ENCODE results near the gene OR10A3. TPM values are rescaled to one million over a fixed set of nuclear protein-coding genes. Genes with fewer than 3 reads are reported as not detected.

The OR10A3 gene
- total and polyA plus RNA-seq, 2 of the 8 experiments (the other 6 are each of a cell fraction or from before 2014, with no cell fraction given), result not detected

GRCh38 chr11:7898666-7899283 lies 42.7 kb downstream of the OR10A3 start:
- Histone ChIP-seq H2AK5ac (ENCODE audit: low read depth, low read length) (no peak overlapping the region), H3K27ac (ENCODE audit: low read depth, low read length) (no peak overlapping the region)

More at GRCh38 chr11:7898666-7899283, 42.7 kb downstream of the OR10A3 start:
- Histone ChIP-seq H2BK12ac (ENCODE audit: low read depth, low read length) (no peak overlapping the region), H2BK5ac (ENCODE audit: low read depth, low read length) (no peak overlapping the region), H4K91ac (replicated peaks; ENCODE audit: insufficient read length, low read length) (no peak overlapping the region), H3K27me3 (replicated peaks in 1 of 4; ENCODE audit: control insufficient read depth in 3 of 4, extremely low read depth in 1 of 4, insufficient read depth in 3 of 4, low read length in 3 of 4) (peaks cover 0 to 1% (median 0%) of the 10 kb centered on the region in 4 experiments; a peak in 2 of 7 replicates), H4K5ac (ENCODE audit: insufficient read length, low read depth, low read length) (no peak overlapping the region), H2AFZ (ENCODE audit: low read length) (no peak overlapping the region), H3K79me1 (ENCODE audit: low read depth, low read length) (no peaks in the 10 kb centered on the region), H3K18ac (ENCODE audit: extremely low read depth, low read length) (no peak overlapping the region), H3K79me2 (ENCODE audit: control insufficient read depth in 1 of 2, insufficient read depth in 2 of 2, low read length in 2 of 2) (no peaks in the 10 kb centered on the region), H3K4me3 (ENCODE audit: extremely low read depth in 1 of 4, insufficient read depth in 2 of 4, low read depth in 3 of 4, low read length in 4 of 4) (no peak overlapping the region), H4K20me1 (replicated peaks in 1 of 2; ENCODE audit: control insufficient read depth in 1 of 2, insufficient read depth in 2 of 2, low read length in 2 of 2) (no peaks in the 10 kb centered on the region), H2BK120ac (replicated peaks; ENCODE audit: low read depth, low read length) (no peak overlapping the region), H3K23me2 (ENCODE audit: low read depth, low read length) (no peaks in the 10 kb centered on the region; the same call in 1 of the 2 replicates), H3K36me3 (ENCODE audit: control insufficient read depth in 2 of 4, insufficient read depth in 4 of 4, low read length in 3 of 4) (peaks cover 0 to 8% (median 2%) of the 10 kb centered on the region in 4 experiments; a peak in 2 of 8 replicates), H3K4me2 (ENCODE audit: insufficient read depth in 1 of 2, low read depth in 2 of 2, low read length in 2 of 2) (no peak overlapping the region), H3K9me3 (ENCODE audit: insufficient read depth in 2 of 2, low read depth in 1 of 2, low read length in 1 of 2) (no peaks in the 10 kb centered on the region), H4K8ac (ENCODE audit: extremely low read depth, insufficient read depth, low read length) (no peak overlapping the region), H3K9ac (replicated peaks in 1 of 4; ENCODE audit: extremely low read depth in 1 of 4, low read depth in 3 of 4, low read length in 3 of 4) (no peak overlapping the region), H3K4me1 (replicated peaks in 1 of 4; ENCODE audit: control insufficient read depth in 3 of 4, insufficient read depth in 4 of 4, low read length in 3 of 4) (peaks cover 0 to 2% (median under 1%) of the 10 kb centered on the region in 4 experiments; a peak in 1 of 7 replicates), H3K23ac (ENCODE audit: insufficient read length) (no peak overlapping the region), H2BK20ac (ENCODE audit: low read length) (no peak overlapping the region), H3K4ac (replicated peaks; ENCODE audit: insufficient read length, low read depth, low read length) (no peak overlapping the region), H3K56ac (replicated peaks; ENCODE audit: insufficient read length, low read depth, low read length) (no peak overlapping the region), H2BK15ac (ENCODE audit: low read length) (no peak overlapping the region), H3K14ac (ENCODE audit: insufficient read length) (no peak overlapping the region)
- DNase-seq (ENCODE audit: low read depth in 1 of 2, low spot score in 2 of 2) (no peak), FAIRE-seq (no peak)
- CTCF ChIA-PET (ENCODE audit: partially characterized antibody), result interaction anchor here (1.4 kb wide), 2 partner anchors 12 to 76 kb away, joined by 5 read pairs; no protein-coding TSS in a partner anchor
- no peak for TF ChIP-seq POLR2A (IDR thresholded peaks at IDR 0.05; ENCODE audit: control extremely low read depth in 1 of 2, low read depth in 2 of 2, low read length in 2 of 2)
- TF ChIP-seq SIX5 (IDR thresholded peaks at IDR 0.05; ENCODE audit: low read depth, low read length), result no peak
- TF ChIP-seq CBX5 (IDR thresholded peaks at IDR 0.05; ENCODE audit: low read depth, low read length), result no peak
- no peak for TF ChIP-seq TCF12 (IDR thresholded peaks at IDR 0.05; ENCODE audit: low read depth, low read length)
- no peak for TF ChIP-seq TAF7 (optimal IDR thresholded peaks at IDR 0.05; ENCODE audit: borderline replicate concordance, low read depth, low read length)
- no peak for TF ChIP-seq USF2 (IDR thresholded peaks at IDR 0.05; ENCODE audit: low read length)
- TF ChIP-seq, protein P1, sequence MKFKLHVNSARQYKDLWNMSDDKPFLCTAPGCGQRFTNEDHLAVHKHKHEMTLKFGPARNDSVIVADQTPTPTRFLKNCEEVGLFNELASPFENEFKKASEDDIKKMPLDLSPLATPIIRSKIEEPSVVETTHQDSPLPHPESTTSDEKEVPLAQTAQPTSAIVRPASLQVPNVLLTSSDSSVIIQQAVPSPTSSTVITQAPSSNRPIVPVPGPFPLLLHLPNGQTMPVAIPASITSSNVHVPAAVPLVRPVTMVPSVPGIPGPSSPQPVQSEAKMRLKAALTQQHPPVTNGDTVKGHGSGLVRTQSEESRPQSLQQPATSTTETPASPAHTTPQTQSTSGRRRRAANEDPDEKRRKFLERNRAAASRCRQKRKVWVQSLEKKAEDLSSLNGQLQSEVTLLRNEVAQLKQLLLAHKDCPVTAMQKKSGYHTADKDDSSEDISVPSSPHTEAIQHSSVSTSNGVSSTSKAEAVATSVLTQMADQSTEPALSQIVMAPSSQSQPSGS (IDR thresholded peaks at IDR 0.05; ENCODE audit: low read length), result no peak
- TF ChIP-seq EZH2 (IDR thresholded peaks at IDR 0.05; ENCODE audit: low read depth, low read length, severe bottlenecking), result no peak
- no peak for TF ChIP-seq SP4 (IDR thresholded peaks at IDR 0.05; ENCODE audit: low read length)
- TF ChIP-seq BRCA1 (IDR thresholded peaks at IDR 0.05; ENCODE audit: low read depth, low read length), result no peak
- WGBS, 2 experiments (ENCODE audit: extremely low coverage in 1 of 2, insufficient coverage in 1 of 2, insufficient read length in 1 of 2, insufficient replicate concordance in 2 of 2, low coverage in 1 of 2, low lambda C conversion rate in 2 of 2, missing lambda C conversion rate in 1 of 2), result 89% methylated on average over 5 of the region's 5 CpGs; no CpG with 5 or more reads in 1 of the 2 experiments
- POLR2A ChIA-PET (ENCODE audit: partially characterized antibody), result interaction anchor here (1.3 to 3.2 kb wide), 2 partner anchors 79 to 88 kb away, joined by 3 to 9 read pairs; partner anchors contain the start of gene EIF3F

All from H1 (cell line).